Kidney (tissue), 14 donors: ENCODE data around the gene TSPOAP1. TPM values are rescaled to one million over a fixed set of nuclear protein-coding genes. Genes with fewer than 3 reads are reported as not detected.

Experiments
- DNase-seq, 5 donors: peaks; one replicate each; pipeline ENCODE4 v3.0.0-alpha.2; 2013 to 2020
- FAIRE-seq: peaks from 2 replicates; lab custom pipeline; 2012; peaks lifted over from hg19 to GRCh38; lab: Jason Lieb, UNC
- H3K27ac ChIP-seq, 2 donors: one replicate each; pipeline ENCODE4 v1.7.0; 2013; ENCODE audit warnings: low read depth in 2 of 2, low read length in 2 of 2, inconsistent platforms in 1 of 2
- H3K27me3 ChIP-seq: one replicate; pipeline ENCODE4 v1.7.1; 2013; ENCODE audit warnings: low read length, inconsistent platforms; ENCODE audit not compliant: control insufficient read depth, insufficient read depth
- H3K36me3 ChIP-seq, 3 donors: one replicate each; pipeline versions ENCODE4 v1.7.0 to v1.7.1; 2013; ENCODE audit warnings: low read length in 3 of 3, control low read depth in 1 of 3, inconsistent platforms in 1 of 3; ENCODE audit not compliant: insufficient read depth in 3 of 3, control insufficient read depth in 2 of 3
- H3K4me1 ChIP-seq, 3 donors: one replicate each; pipeline versions ENCODE4 v1.7.0 to v1.7.1; 2013; ENCODE audit warnings: low read length in 3 of 3, inconsistent platforms in 1 of 3, low read depth in 1 of 3; ENCODE audit not compliant: control insufficient read depth in 2 of 3, insufficient read depth in 2 of 3
- H3K4me3 ChIP-seq, 3 donors: one replicate each; pipeline versions ENCODE4 v1.7.0 to v1.8.1; 2013; ENCODE audit warnings: low read length in 3 of 3, control low read depth in 1 of 3, inconsistent platforms in 1 of 3
- H3K9ac ChIP-seq, 3 donors: one replicate each; pipeline versions ENCODE4 v1.7.0 to v1.7.1; 2013; ENCODE audit warnings: low read length in 3 of 3, control low read depth in 1 of 3, inconsistent platforms in 1 of 3
- H3K9me3 ChIP-seq, 3 donors: one replicate each; pipeline versions ENCODE4 v1.7.0 to v1.7.1; 2013; ENCODE audit warnings: low read length in 3 of 3, control low read depth in 1 of 3, inconsistent platforms in 1 of 3; ENCODE audit not compliant: control insufficient read depth in 2 of 3, insufficient read depth in 1 of 3
- CTCF ChIP-seq: IDR thresholded peaks from 3 replicates; pipeline ENCODE4 v1.5.1; 2012; ENCODE audit warnings: mild to moderate bottlenecking, moderate library complexity, borderline replicate concordance; ENCODE audit not compliant: insufficient read depth; ENCODE audit errors: extremely low read depth
- intact Hi-C: fragments of 100-400 bp; cut with DNase I; formaldehyde crosslinking; loops from one replicate; pipeline ENCODE4 v1.11.1; 2022
- polyA plus RNA-seq: library from polyadenylated mRNA; stranded (reverse); fragments of 350-450 nt; fragmentation: Illumina TruSeq; extraction: RNeasy Lipid Tissue Mini Kit (QIAGEN cat#74804); gene quantifications from one replicate; pipeline ENCODE4 v1.2.3, GENCODE V29; 2014; ENCODE audit warnings: low read depth, low replicate concordance; ENCODE audit not compliant: insufficient read depth
- total RNA-seq: library from RNA; stranded (reverse); fragmentation: NEBNext Ultra II Directional; extraction: Animal tissue kit (Norgen Biotek cat#: 25700); gene quantifications from one replicate; pipeline ENCODE4 v1.2.1, GENCODE V29; 2021
- donor health status: control.
- donor health status: control.
- donor health status: control.
- donor health status: control.
- donor health status: control.
- donor health status: DM: yes; HTN: yes; CAD: no.
- donor health status: Normal renal cell carcinoma (clear cell type).

The TSPOAP1 gene
- total and polyA plus RNA-seq, 2 donors from 2014 or later, result 12.5 to 30.6 TPM

- no peak for TF ChIP-seq CTCF
- no peaks in the 10 kb centered on the region for H3K27me3 ChIP-seq
- FAIRE-seq (no peak), DNase-seq (peak in 2 of 5 donors; percentile 6 to 7)
- H3K27ac ChIP-seq, result no peak overlapping the region
- no peak overlapping the region for H3K4me3 ChIP-seq
- H3K9ac ChIP-seq, result no peak overlapping the region
- H3K4me1 ChIP-seq, result peaks cover 0 to 7% (median 0%) of the 10 kb centered on the region in 3 donors
- peaks cover 0 to 4% (median 3%) of the 10 kb centered on the region in 3 donors for H3K36me3 ChIP-seq
- intact Hi-C loops, result no loop called here
- H3K9me3 ChIP-seq, result no peaks in the 10 kb centered on the region
Measured at GRCh38 chr17:58320570-58321323, 7.8 kb downstream of the TSPOAP1 start.

GRCh38 chr17:58320163-58320558 is 8.4 kb downstream of the TSPOAP1 start:
- no peaks in the 10 kb centered on the region for H3K9me3 ChIP-seq
- FAIRE-seq, result no peak
- TF ChIP-seq CTCF, result no peak
- H3K4me1 ChIP-seq, result peaks cover 0 to 4% (median 0%) of the 10 kb centered on the region in 3 donors
- peaks cover 0 to 4% (median 3%) of the 10 kb centered on the region in 3 donors for H3K36me3 ChIP-seq
- no peaks in the 10 kb centered on the region for H3K27me3 ChIP-seq
- peak in 2 of 5 donors; percentile 16 to 37 for DNase-seq
- no peak overlapping the region for H3K9ac ChIP-seq
- H3K4me3 ChIP-seq, result no peak overlapping the region
- H3K27ac ChIP-seq, result no peak overlapping the region
- intact Hi-C loops, result no loop called here

- H3K9me3 ChIP-seq, result no peaks in the 10 kb centered on the region
- FAIRE-seq (no peak), DNase-seq (peak in 2 of 5 donors; percentile 27 to 71)
- H3K4me3 ChIP-seq, result no peak overlapping the region
- H3K36me3 ChIP-seq, result peaks cover 0 to 4% (median 3%) of the 10 kb centered on the region in 3 donors
- H3K27ac ChIP-seq, result no peak overlapping the region
- intact Hi-C loops, result no loop called here
- TF ChIP-seq CTCF, result no peak
- no peak overlapping the region for H3K9ac ChIP-seq
- no peaks in the 10 kb centered on the region for H3K27me3 ChIP-seq
- H3K4me1 ChIP-seq, result no peaks in the 10 kb centered on the region
Measured at GRCh38 chr17:58319173-58320162, 9.1 kb downstream of the TSPOAP1 start.
